ENCODE measurements around the gene RLN1. TPM values are rescaled to one million over a fixed set of nuclear protein-coding genes. Genes with fewer than 3 reads are reported as not detected.

The RLN1 gene
- total RNA-seq, 4 donors from 2014 or later, result not detected

GRCh38 chr9:5292141-5292540, 47.5 kb downstream of the RLN1 start:
- Histone ChIP-seq H3K27me3 (peaks cover 0 to 11% (median 0%) of the 10 kb centered on the region in 4 donors), H3K4me1 (no peaks in the 10 kb centered on the region), H3K4me3 (no peak overlapping the region), H3K9me3 (no peaks in the 10 kb centered on the region), H3K27ac (no peak overlapping the region), H3K36me3 (no peaks in the 10 kb centered on the region)
- TF ChIP-seq POLR2A (IDR thresholded peaks at IDR 0.05) (no peak), CTCF (IDR thresholded peaks at IDR 0.05) (no peak)
- intact Hi-C loops (cut with DNase I), result no loop called here
- DNase-seq, result no peak
- 88 to 89% methylated on average over 1 of the region's 1 CpG for WGBS, 2 donors

- H3K27ac ChIP-seq, result no peak overlapping the region
- no peaks in the 10 kb centered on the region for H3K4me1 ChIP-seq
- H3K9me3 ChIP-seq, result no peaks in the 10 kb centered on the region
- WGBS, 2 donors, result 50 to 54% methylated on average over 1 of the region's 1 CpG
- peaks cover 0 to 9% (median 0%) of the 10 kb centered on the region in 4 donors for H3K27me3 ChIP-seq
- TF ChIP-seq CTCF (IDR thresholded peaks at IDR 0.05) (no peak), POLR2A (IDR thresholded peaks at IDR 0.05) (no peak)
- intact Hi-C loops (cut with DNase I), result no loop called here
- no peak for DNase-seq
- no peaks in the 10 kb centered on the region for H3K36me3 ChIP-seq
- H3K4me3 ChIP-seq, result no peak overlapping the region
Measured at GRCh38 chr9:5288591-5288990, 51.1 kb downstream of the RLN1 start.

- TF ChIP-seq CTCF (IDR thresholded peaks at IDR 0.05) (no peak), POLR2A (IDR thresholded peaks at IDR 0.05) (no peak)
- Histone ChIP-seq H3K27me3 (peaks cover 0 to 4% (median 0%) of the 10 kb centered on the region in 4 donors), H3K9me3 (no peaks in the 10 kb centered on the region), H3K4me3 (no peak overlapping the region), H3K36me3 (no peaks in the 10 kb centered on the region), H3K4me1 (no peaks in the 10 kb centered on the region), H3K27ac (no peak overlapping the region)
- DNase-seq, result no peak
- intact Hi-C loops (cut with DNase I), result no loop called here
Measured at GRCh38 chr9:5286262-5286661, 53.4 kb downstream of the RLN1 start.

Small RNA genes lying within 50 kb of the gene (small RNA-seq; reads per million reads assigned to genes)
- 0 reads per million in 4 donors for gene AL135786.1
- gene HMGN2P31, result 0 reads per million in 4 donors

Other genes starting within 250 kb of the RLN1 start
- not detected for gene INSL6, start 154.2 kb downstream of the RLN1 start, total RNA-seq
- not detected for gene INSL4, start 108.5 kb downstream of the RLN1 start, total RNA-seq
- not detected for gene RLN2, start 35.2 kb downstream of the RLN1 start, total RNA-seq
- gene PLGRKT, start 98.0 kb upstream of the RLN1 start, total RNA-seq, result 10 to 100 TPM; 13.4 to 25.6 (median 20.0) TPM
- gene CD274, start 110.7 kb upstream of the RLN1 start, total RNA-seq, result 1 to 10 TPM; 1.3 to 3.5 (median 2.2) TPM
- 1 to 10 TPM in 1 of 4 donors, under 1 TPM in 3; 0.23 to 3.6 (median 0.31) TPM for gene PDCD1LG2, start 170.7 kb upstream of the RLN1 start, total RNA-seq